ENCODE measurements around the gene RALGAPB.

GRCh38 chr20:38534756-38535155 lies 62.1 kb downstream of the RALGAPB start:
- no peak for TF ChIP-seq POLR2A (IDR thresholded peaks at IDR 0.05; ENCODE audit: low read length)
- TF ChIP-seq GATA1 (IDR thresholded peaks at IDR 0.05; ENCODE audit: low read depth, low read length), result no peak

Data from erythroblast (primary cell).